Effector CD8-positive, alpha-beta T cell (primary cell): ENCODE results near the gene BNC2.

Experiments
- DNase-seq: peaks from one replicate; lab custom pipeline; 2025; lab: John Stamatoyannopoulos, UW

BNC2 gene

DNA sequence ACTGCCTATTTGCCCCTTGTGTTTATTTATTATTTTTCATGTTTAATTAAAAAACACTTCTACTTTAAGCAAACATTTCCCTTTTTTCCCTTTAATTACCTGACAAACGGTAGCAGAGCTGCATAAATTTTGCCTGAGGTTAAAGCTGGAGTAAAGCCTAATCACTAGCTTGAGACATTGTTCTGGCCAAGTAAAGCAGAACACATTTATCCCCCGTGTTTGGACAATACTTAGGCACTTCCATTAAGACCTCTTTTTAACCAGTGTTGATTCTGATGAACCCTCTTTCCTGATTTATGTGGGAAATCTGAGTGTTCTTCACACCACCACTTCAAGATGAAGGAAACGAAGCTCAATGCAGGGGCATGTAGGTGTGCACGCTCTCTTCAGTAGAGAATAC is 54.5 kb downstream of the BNC2 start:
- DNase-seq = no peak

DNA sequence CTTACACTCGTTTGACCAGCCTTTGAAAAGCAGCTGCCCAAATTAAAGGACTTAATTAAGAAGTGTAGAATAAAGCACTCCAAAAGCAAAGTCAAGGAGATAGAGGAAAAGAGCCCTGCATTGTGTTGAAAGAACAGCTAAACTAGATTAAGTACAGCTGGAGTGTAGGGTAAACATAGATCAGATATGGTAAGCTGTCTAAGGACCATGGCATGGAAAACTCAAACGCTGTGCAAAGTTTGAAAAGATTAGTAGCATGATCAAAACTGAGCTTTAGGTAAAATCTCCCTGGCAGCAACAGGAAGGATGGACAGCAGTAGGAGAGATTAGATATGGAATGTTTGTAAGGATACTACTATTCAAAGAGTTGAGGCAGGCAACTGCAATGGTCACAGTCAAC is 55.4 kb downstream of the BNC2 start:
- no peak for DNase-seq

GRCh38 chr9:16813838-16814237 is 56.6 kb downstream of the BNC2 start:
- no peak for DNase-seq

- DNase-seq = no peak
Measured at GRCh38 chr9:16811987-16812685, 58.3 kb downstream of the BNC2 start.

GRCh38 chr9:16809912-16810610 is 60.4 kb downstream of the BNC2 start:
- DNase-seq = no peak

DNA sequence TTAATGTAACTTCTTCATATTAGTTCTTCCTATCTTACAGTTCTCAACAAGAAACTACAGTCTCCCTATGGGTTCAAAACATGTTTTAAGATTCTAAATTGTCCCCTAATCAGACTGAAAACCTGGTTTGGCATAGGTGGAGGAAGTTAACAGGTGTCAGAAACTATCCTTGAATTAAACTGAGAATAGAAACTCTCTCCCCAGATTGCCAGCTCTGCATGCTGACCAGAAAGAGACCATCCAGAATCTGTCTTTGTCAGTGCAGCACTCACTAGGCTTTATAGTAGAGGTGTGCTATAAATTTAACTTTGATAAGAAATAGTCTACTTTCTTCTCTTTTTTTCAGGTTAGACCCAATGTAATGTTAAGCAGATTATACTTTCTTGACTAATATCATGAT is 63.8 kb downstream of the BNC2 start:
- no peak for DNase-seq

DNA sequence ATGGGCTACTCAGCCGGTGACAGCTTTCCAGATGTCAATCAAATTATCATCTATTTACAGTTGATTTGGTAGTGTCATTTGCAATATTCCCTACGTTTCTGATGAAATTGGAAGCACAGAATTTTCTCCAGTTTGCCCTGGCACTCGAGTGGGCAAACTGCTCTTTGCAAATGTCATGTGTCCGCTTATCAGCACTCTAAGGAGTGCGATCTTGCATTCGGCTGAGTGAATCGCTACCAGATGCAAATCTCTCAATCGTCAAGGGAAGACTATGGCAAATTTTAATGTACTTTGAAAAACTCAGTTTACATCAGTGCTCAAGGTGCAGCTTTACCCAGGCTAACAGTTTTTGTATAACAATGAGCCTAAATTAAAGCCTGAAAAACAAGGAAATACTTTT is 66.8 kb downstream of the BNC2 start:
- DNase-seq = no peak

- no peak for DNase-seq
Measured at GRCh38 chr9:16801871-16802466, 68.5 kb downstream of the BNC2 start.

DNA sequence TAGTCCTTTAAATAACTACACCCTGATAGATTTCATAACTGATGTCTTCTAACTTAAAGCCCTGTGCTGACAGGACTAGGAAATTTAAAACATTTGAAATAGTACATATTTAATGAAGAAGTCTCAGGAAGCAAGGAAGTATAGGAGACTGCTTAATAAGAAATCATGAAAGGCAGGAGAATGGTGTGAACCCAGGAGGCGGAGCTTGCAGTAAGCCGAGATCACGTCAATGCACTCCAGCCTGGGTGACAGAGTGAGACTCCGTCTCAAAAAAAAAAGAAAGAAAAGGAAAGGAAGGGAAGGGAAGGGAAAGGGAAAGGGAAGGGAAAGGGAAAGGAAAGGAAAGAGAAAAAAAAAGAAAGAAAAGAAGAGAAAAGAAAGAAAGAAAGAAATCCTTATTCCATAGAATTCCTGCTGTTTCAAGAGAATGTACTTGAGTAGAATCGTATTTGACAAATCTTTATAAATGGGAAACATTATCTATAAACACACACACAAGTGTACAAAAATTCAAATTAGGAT is 74.1 kb downstream of the BNC2 start:
- DNase-seq = no peak

DNA sequence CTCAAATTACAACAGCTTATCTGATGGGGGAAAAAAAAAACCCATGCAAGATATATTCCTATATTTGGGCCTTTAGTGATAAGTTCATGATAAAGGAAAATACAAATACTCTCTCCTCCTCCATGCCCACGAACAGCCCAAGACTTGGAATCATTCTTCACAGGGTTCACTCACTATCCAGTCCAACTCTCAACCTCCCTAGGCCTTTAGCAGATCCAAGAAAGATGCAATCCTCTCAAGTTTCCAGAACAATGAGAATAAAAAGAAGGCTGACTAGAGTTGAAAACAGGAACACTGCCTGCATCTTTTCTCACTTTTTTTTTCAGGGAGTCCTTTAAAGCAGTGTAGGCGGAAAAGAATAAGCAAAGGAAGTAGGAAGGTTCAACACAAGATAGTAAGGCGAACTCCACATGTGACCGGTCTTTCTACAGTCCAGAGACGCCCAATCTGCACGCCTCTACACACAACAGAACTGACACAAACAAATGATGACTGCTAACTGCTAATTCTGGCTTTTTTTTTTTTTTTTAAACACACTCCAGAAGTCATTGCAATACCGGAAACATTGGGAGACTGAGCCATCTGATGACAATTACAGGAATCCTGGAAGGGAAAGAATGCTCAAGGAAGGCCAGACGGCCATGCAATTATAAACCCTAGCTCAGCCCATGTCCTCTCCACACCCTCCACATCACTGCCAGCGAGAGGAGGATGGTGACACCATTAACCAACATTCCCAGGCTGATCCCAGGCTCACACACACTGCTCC is 75.4 kb downstream of the BNC2 start:
- no peak for DNase-seq

DNA sequence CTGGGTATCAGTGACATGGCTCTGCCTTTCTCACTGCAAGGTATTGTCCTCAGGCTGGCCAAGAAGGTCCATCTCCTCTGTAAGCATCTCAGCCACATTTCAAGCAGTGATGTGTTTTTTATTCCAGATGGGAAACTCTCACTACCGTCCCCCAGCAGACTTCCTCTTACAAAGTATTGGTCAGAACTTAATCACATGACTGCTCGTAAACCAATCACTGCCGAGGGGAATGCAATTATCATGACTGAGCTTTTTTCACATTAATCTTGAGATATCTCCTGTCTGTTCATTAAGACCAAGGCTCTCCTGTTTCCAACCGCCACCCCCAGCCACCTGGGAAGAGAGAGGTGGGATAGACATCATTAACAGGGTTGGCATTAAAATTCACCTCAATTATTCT is 76.4 kb downstream of the BNC2 start:
- DNase-seq = no peak

- no peak for DNase-seq
Measured at GRCh38 chr9:16787724-16788123, 82.7 kb downstream of the BNC2 start.

DNA sequence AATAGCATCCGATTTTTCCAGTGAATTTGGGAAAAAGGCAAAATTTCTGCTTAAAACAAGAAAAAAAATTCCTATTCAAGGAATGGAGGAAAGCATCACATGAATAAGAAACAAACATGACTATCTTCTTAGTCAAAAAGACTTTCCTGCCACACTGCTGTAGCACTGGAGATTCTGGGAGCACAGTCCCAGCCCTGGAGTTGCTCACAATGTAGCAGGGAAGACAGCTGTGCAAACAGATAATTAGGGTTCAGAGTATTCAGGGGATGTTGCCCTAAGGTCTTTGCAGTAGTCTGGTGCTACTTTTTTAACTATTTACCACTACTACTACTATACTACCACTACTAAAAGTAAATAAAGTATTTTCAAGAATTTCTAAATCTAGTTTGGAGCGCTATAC is 86.5 kb downstream of the BNC2 start:
- DNase-seq = no peak

GRCh38 chr9:16782490-16782889 is 88.0 kb downstream of the BNC2 start:
- DNase-seq = no peak

- no peak for DNase-seq
Measured at GRCh38 chr9:16775330-16775729, 95.1 kb downstream of the BNC2 start.

- no peak for DNase-seq
Measured at GRCh38 chr9:16773617-16774016, 96.9 kb downstream of the BNC2 start.

GRCh38 chr9:16773116-16773515 is 97.4 kb downstream of the BNC2 start:
- DNase-seq = no peak

GRCh38 chr9:16771356-16771755 is 99.1 kb downstream of the BNC2 start:
- no peak for DNase-seq

DNA sequence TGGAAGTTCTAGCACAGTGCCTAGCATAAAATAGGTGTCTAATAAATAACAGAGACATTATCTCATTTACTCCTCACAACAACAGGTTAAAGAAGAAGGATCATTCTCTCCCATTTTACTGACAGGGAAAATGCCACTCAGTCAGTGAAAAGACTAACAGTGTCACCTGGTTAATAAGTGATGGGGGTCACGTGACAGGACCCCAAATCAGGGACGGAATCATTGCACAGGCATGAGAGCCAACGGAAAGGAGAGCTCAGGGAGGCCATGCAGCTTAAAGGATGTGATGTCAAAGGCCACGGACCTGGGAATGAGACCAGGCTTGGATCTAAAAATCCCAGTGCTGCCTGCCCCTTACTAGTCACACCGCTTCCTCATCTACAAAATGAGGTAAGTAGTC is 101.2 kb downstream of the BNC2 start:
- DNase-seq = no peak

DNA sequence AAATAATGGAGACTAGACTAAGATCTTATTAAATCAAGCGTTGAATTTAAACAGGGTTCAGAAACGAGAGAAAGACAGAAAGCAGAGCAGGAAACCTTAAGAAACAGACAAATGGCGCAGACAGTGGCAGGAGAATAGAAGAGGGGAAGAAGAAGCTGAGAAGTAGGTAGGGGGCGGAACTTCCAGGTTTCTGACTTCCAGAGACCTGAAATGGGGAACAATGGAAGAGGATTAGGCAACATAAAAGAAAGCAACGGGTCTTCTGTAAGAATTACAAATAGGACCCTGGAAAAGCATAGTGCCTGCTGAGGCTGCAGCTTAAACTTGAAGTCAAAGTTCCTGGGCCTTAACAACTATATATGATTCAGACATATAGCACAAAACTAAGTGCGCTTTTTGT is 101.7 kb downstream of the BNC2 start:
- no peak for DNase-seq

DNA sequence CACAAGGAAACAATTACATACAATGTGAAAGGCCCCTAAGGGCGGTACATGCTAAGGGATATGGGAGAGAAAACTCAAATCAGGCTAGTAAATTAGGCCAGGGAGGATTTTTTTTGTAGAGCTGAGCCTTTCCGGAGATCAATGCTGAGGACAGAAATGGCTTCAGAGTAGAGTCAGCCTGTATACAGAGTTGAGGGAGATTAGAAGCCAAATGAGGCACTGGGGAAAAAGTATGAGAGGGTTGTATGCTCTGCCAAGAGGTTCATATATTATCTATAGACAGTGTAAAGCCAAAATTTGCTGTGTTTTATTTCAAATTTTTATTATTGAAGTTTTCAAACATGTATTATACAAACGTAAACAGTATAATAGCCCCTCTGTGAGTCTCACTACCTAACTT is 103.1 kb downstream of the BNC2 start:
- DNase-seq = no peak

DNA sequence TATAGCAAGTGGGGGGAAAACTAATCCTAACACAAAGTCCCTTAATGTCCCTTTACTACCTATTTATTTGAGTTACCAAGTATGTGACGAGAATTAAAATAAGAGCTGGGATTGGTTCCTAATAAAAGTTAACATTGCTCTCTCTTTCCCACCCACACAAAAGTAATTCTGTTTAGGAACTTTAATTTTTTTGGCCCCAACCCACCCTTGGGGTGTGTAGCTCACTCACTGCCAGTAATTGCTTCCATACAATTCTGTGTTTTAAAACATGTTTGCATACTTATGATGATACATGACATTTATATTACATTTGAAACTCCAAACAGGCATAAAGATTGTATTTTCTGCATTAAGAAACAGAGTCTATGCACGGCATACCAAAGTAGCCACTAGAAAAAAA is 106.5 kb downstream of the BNC2 start:
- DNase-seq = no peak
